ENCODE data around the gene KIF26A.

Gene KIF26A

DNA sequence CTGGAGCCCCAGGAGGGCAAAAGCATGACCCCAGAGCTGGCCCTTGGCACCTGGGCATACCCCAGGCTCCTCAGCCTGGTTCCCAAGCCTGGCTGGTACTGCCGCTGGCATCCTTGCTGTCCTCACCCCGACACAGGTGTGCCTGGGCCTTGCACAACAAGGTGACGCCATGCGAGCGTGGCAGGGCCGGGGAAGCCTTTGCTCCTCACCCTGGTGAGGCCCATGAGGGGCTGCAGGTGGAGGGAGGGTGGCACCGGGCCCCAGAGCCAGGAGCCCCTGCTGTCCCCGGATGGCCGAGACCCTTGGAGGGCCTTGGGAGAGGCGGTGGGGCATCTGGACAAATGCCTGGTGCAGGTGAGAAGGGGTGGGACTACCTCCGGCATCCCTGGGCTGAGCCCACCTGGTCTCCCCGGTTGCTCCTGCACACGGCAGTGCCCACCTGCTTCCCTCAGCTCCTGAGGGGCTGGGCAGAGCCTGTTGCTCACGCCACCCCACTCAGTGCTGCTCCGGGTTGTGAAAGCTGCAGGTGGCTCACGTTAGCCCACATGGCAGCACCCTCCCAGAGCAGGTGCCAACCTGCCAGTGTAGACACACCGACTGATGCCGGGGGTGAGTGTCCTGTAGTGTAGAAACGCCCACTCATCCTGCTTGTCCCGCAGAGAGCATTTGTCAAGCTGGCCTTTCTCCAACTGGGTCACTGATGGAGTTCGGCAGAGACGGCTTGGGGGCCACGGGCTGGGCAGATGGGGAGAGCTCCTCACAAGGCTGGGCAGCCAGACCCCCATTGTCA lies 24.6 kb upstream of the KIF26A start:
- no peak for DNase-seq

DNA sequence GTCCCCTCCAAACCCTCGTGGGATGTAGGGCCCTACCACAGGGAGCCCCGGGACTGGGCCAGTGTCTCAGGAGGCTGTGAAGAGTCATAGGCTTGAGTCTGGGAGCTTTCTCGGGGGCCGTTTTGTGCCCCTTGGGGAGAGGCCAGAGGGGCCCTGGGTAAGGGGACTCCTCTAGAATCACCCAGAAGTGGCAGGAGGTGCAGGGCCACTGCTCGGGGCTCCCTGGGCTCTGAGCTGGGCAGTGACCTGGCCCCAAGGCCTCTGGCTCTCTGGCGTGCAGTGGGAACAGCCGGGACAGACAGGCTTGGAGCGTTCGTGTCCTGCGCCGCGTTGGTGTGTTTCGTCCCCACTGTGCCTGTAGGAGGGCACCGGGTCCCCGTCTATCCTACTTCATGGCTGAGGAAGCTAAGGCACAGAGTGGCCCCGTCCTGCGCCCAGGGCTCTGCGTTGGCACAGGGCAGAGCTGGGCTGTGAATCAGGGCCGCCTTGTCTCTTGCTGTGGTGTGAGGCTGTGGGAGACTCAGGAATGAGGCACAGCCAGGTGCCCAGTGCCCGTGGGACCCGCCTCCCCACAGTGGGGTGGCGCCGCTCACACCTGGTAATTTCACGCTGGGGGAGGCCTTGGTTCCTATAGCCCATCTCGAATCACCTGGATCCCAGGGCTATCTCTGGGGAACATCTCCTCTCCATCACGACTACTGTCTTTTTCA lies 23.8 kb upstream of the KIF26A start:
- DNase-seq: no peak

DNA sequence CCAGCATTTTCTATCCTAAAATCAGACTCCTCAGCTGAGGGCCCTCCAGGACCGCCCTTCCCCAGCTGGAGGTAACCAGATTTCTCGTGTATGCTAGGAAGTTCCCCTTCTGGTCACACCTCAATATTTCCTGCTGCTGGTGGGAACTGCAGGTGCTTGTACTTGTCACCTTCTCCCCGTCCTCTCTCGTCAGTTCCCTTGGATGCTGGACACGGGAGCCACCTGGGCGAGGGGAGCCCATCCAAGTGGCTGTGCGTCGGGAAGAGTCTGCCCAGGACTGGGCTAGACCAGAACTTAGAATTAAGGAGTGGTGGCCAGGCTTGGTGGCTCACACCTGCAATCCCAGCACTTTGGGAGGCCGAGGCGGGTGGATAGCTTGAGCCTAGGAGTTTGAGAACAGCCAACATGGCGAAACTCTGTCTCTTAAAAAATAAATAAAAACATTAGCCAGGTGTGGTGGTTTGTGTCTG lies 23.2 kb upstream of the KIF26A start:
- no peak for DNase-seq

DNA sequence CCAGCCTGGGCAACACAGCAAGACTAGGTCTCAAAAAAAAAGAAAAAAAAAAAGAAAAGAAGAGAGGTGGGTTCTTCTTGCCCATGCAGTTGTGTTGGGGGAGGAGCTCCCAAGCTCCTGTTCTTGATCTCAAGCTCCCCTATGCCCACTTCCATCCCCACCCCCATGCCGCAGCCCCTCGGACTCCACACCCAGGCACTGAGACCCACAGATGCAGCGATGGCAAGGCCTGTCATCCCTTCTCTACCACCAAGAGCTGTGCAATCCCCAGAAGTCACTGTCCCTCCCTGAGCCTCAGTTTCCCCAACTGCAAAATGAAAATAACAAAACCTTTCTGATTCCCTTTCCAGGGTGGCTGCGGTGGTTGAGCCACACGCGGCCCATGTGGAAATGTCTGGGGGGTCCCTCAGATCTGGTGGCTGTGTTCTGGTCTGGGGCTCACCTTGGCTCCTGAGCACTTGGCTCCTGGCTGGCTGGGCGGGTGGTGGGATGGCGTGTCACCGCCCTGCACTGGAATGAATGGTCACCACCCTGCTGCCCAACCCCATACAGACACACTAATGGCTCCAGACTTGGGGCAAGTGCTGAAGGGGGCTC lies 22.6 kb upstream of the KIF26A start:
- DNase-seq: no peak

DNA sequence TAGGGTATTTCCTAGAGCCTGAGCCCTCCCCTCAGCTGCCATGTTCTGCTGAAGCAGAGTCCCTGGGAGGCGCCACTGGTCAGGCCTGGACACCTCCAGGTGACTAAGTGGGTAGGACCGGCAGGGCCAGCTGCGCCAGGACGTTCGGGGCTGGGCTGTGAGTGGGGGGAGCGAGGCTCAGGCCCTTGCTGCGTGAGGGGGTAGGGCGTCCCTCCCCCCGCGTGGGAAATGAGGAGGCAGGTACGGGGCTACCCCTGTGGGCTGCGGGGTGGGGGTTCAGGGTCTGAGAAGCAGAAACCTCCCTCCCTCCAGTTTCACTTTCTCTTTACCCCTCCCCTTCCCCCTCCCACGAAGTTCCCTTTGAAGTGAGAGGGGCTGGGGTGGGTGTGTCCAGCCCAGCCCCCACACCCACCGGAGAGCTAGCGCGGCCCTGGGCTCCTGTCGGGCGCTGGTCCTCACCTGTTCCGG lies 22.1 kb upstream of the KIF26A start:
- no peak for DNase-seq

GRCh38 chr14:104116756-104117340 lies 21.5 kb upstream of the KIF26A start:
- no peak for DNase-seq

DNA sequence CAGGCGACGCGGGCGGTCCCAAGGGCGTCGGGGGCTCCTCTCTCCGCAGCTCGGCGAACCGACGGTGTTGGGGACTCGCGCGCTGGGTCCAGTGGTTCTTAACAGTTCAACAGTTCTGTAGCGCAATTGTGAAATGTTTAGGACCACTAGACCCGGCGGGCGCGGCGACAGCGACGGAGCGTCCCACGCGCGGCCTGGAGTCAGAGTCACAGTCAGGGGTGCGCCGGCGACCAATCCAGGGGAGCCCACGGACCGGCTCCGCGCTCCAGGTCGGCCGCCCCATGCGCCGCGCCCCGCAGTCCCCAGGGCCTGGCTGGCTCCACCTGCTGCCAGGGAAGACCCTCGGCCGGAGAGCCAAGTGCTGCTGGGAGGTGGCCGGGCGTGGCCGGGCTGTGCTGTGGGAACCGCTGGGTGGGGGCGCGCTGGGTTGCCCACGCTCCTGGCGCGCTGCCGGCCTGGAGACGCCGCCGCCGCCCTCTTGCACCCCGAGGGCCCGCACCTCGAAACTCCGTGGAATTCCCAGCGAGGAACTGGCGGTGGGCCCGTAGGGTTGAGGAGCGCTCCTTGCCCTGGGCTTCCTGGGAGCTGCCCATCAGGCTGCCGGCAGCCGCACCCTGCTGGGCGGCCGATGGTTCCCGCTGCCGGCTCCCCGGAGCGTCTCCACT lies 20.9 kb upstream of the KIF26A start:
- DNase-seq: no peak

GRCh38 chr14:104118006-104118844 lies 20.2 kb upstream of the KIF26A start:
- DNase-seq: no peak

DNA sequence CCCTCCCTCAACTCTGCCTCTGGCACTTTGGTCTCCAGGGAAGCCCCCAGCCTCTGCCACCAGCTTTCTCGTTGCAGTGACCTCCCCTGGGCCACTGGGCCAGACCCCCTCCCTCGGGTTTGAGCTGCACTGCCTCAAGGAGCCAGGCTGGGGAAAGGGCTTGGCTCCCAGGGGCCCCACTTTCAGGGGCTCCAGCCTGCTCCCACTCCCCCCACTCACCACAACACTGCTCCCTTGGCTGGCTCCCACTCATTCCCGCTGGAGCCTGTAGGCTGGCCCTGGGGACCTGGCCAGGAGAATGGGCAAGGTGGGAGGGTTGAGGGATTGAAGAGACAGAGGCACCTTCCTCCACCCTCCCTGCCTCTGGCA lies 19.3 kb upstream of the KIF26A start:
- no peak for DNase-seq

DNA sequence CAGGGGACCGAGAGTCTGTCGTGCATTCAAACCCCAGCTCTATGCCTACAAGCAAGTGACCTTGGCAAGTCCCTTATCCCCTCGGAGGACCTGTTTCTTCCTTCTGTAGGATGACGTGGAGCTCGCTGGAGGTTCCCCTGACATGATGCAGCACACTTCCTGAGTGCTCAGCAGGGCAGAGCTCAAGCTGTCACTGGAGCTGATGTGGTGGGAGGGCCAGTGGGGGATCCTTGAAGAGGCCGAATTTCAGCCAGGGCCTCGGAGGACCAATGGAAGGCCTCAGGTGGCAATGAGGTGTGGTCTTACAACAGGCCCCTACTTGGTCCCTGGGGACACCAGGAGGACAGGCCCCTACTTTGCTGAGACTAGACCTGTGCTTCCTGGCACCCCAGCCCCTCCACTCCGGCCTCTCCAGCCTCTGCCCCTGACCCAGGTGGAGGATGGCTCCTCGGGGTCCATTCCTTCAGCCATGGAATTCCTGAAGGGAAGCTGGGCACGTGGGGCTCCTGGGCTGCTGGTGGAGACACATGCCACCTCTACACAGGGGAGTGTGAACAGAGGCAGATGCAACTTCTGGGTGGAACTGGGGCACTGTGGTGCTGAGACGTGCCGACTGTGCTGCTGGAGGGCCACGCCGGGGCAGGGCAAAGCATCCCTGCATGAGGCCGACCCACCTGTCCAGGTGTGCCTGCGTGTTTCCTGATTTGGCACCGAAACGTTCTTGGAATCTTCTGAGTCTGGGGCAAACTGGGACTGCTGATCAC lies 18.7 kb upstream of the KIF26A start:
- DNase-seq: no peak

- DNase-seq: no peak
Measured at GRCh38 chr14:104120281-104120741, 18.1 kb upstream of the KIF26A start.

DNA sequence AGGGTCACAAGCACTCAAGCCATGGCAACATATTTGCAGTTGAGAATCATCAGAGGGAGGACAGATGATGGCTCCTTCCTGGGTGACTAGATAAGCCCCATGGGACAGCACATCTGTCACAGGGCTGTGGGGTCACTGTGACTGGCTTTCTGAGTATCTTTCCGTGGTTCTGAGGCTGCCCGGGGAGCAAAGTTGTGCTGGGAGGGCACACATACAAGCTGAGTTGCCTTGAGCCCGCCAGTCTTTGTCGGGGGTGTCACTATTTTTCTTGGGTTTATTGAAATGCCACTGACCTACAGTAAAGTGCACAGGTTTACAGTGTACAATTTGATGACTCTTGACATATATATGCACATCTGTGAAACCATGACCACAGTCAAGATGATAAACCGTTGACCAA lies 17.2 kb upstream of the KIF26A start:
- DNase-seq: no peak

- no peak for DNase-seq
Measured at GRCh38 chr14:104123879-104124278, 14.5 kb upstream of the KIF26A start.

- DNase-seq: no peak
Measured at GRCh38 chr14:104125011-104125410, 13.4 kb upstream of the KIF26A start.

DNA sequence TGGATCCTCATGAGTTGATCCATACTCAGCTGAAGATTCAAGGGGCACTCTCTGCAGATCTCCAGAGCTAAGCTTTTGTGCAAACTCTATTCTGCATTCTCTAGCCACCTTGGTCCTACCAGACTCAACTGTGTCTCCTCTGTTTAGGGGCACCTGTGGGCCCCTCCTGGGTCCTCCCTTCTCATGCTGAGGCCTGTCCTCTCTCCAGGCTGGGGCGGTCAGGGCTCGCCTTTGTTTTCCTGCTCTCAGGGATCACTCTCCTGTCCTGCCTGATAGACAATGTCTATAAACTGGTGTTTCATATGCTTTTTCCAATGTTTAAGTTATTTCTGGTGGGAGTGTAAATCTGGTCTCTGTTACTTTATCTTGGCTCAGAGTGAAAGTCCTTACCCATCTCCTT lies 11.6 kb upstream of the KIF26A start:
- DNase-seq: no peak

- DNase-seq: no peak
Measured at GRCh38 chr14:104128981-104129380, 9.4 kb upstream of the KIF26A start.

DNA sequence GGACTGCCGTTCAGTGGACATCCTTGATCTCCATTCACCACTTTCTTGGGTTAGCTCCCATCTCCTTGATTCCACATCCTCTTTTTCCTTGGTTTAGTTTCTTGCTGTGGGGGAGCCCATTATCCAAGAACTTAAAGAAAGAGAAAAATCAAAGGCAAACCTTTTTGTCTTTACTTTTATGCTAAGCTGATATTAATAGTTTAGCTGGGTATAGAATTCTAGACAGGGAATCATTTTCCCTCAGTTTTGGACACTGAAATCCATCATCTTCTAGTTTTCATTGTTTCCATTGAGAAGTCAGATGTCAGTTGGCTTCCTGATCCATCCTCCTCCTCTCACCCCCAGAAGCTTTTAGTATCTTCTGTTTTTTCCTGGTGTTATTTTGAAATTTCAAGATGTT lies 8.8 kb upstream of the KIF26A start:
- no peak for DNase-seq

DNA sequence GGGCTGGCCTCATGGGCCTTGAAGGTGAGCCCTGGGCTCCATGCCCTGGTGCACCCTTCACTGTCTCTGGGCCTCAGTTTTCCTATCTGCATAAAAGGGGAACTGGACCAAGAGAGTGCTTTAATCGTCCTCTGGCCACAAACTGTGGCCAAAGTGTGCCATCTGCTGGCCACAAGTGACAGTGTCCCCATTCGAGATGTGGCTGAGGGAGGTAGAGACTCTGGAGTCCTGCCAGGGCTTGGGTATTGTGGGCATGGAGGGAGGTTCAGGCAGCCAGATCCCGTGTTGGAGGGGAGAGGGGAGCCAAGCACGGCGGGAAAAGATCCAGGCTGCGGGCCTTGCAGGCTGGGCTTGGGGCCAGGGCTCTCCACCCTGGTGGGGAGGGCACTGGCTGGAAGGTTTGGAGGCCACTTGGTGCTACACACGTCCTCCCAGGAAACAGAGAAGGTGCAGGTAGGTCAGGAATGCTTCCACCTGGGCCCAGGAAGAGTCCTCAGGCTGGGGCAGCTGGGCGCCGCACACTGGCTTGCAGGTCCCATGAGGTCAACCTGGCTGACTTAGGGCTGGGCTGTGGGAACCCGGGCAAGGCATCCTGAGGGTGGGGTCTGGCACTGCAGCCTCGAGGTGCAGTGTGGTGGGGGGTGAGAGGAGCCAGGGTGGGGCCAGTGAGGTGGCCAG lies 7.3 kb upstream of the KIF26A start:
- DNase-seq: no peak

DNA sequence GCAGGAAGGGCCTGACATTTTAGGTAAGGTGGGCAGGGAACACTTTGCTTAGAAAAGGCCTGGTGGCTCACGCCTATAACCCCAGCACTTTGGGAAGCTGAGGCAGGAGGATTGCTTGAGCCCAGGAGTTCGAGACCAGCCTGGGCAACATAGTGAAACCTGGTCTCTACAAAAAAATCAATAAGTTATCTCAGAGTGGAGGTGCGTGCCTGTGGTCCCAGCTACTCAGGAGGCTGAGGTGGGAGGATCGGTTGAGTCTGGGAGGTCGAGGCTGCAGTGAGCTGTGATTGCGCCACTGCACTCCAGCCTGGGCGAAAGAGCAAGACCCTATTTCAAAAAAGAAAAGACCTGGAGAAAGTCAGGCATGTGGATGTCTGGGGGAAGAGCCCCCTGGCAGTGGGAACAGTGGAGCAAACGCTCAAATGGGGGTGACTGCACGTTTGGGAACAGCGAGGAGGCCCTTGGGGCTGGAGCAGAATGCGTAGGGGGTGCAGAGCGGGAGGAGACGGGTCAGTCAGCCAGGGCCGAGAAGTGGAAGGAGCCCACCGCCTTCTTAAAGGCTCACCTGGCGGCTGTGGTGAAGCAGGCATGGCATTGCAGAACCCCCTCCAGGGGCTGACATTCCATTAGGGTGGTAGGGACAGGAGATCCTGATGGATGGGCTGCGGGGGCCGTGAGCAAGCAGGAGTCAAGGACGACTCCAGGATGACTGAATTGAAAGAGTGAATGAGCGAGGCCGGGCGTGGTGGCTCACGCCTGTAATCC lies 6.2 kb upstream of the KIF26A start:
- DNase-seq: no peak

- DNase-seq: no peak
Measured at GRCh38 chr14:104132981-104133380, 5.4 kb upstream of the KIF26A start.

Data from stimulated activated naive CD4-positive, alpha-beta T cell (primary cell).